DOHH2 (cell line): ENCODE measurements around the gene CHSY1.

Experiments used
- H3F3A ChIP-seq: fragments of 200-600 bp; sonication (generic), shearing (Covaris generic); 2 replicates; pipeline ENCODE4 v1.6.0; 2016; ENCODE audit warnings: antibody characterized with exemption, mild to moderate bottlenecking; ENCODE audit not compliant: control insufficient read depth, insufficient read depth
- H3K27ac ChIP-seq: fragments of 200-600 bp; sonication (generic); 2 replicates; pipeline ENCODE4 v1.5.1; 2014; ENCODE audit warnings: low read depth, mild to moderate bottlenecking, low read length, moderate library complexity
- H3K27me3 ChIP-seq: fragments of 200-600 bp; sonication (generic); 2 replicates; pipeline ENCODE4 v1.6.1; 2014; ENCODE audit warnings: mild to moderate bottlenecking, low read length, mixed read lengths; ENCODE audit not compliant: control insufficient read depth
- H3K36me3 ChIP-seq: fragments of 200-600 bp; sonication (generic); 2 replicates; pipeline ENCODE4 v1.6.1; 2014; ENCODE audit warnings: mild to moderate bottlenecking, low read length, moderate library complexity, mixed read lengths; ENCODE audit not compliant: control insufficient read depth
- H3K4me1 ChIP-seq: fragments of 200-600 bp; sonication (generic); 2 replicates; pipeline ENCODE4 v1.6.1; 2014; ENCODE audit warnings: mild to moderate bottlenecking, low read length, mixed read lengths; ENCODE audit not compliant: control insufficient read depth
- H3K4me2 ChIP-seq: fragments of 200-600 bp; sonication (generic); 2 replicates; pipeline ENCODE4 v1.6.0; 2014; ENCODE audit warnings: mild to moderate bottlenecking, low read length, moderate library complexity
- H3K4me3 ChIP-seq: fragments of 200-600 bp; sonication (generic); 2 replicates; pipeline ENCODE4 v1.5.1; 2014; ENCODE audit warnings: mild to moderate bottlenecking, low read length, mixed read lengths
- H3K79me2 ChIP-seq: fragments of 200-600 bp; sonication (generic); 2 replicates; pipeline ENCODE4 v1.6.1; 2014; ENCODE audit warnings: mild to moderate bottlenecking, low read length, mixed read lengths; ENCODE audit not compliant: control insufficient read depth
- H3K9me2 ChIP-seq: fragments of 200-600 bp; sonication (generic); replicated peaks from 2 replicates; pipeline ENCODE4 v1.6.1; 2014; ENCODE audit warnings: mild to moderate bottlenecking, low read length, mixed read lengths; ENCODE audit not compliant: control insufficient read depth
- H3K9me3 ChIP-seq: fragments of 200-600 bp; sonication (generic); 2 replicates; pipeline ENCODE4 v1.6.1; 2014; ENCODE audit warnings: antibody characterized with exemption, low read length, mixed read lengths; ENCODE audit not compliant: control insufficient read depth, insufficient read depth
- H4K20me1 ChIP-seq: fragments of 200-600 bp; sonication (generic); 2 replicates; pipeline ENCODE4 v1.6.0; 2014; ENCODE audit warnings: low read depth, mild to moderate bottlenecking, antibody characterized with exemption, low read length, moderate library complexity; ENCODE audit not compliant: control insufficient read depth, insufficient read depth
- EZH2phosphoT487 ChIP-seq: fragments of 200-600 bp; sonication (generic); IDR thresholded peaks from 2 replicates; pipeline ENCODE4 v1.6.1; 2017; ENCODE audit warnings: borderline replicate concordance, mild to moderate bottlenecking, antibody characterized with exemption, low read length, moderate library complexity, mixed read lengths
- TF ChIP-seq, protein P1 (sequence below): fragments of 200-600 bp; sonication (generic); IDR thresholded peaks from one replicate; pipeline ENCODE4 v1.5.1; 2014; ENCODE audit warnings: antibody characterized with exemption, mild to moderate bottlenecking, low read depth, low read length; ENCODE audit not compliant: poor library complexity, severe bottlenecking

Gene CHSY1

DNA sequence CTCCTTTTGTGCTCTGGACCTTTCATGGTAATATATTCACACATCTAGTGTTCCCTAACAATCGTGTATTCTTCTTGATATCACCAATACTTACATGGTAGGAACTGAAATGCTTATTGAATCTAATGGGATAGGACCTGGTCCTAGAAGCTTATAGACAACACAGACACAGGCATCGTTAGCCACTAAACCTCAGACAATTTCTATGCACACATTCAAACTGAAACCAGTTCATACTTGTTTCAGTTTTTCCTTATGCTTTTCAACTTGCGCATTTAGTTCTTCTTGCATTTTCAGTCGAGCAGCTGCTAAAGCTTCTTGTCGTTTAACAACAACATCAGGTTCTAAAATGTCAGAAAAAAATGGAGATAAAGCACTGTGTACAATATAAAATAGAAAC, 23.2 kb upstream of the CHSY1 start:
- H3K79me2 ChIP-seq, result peaks cover 16% of the 10 kb centered on the region
- no peaks in the 10 kb centered on the region for H3K9me3 ChIP-seq
- TF ChIP-seq, protein P1, sequence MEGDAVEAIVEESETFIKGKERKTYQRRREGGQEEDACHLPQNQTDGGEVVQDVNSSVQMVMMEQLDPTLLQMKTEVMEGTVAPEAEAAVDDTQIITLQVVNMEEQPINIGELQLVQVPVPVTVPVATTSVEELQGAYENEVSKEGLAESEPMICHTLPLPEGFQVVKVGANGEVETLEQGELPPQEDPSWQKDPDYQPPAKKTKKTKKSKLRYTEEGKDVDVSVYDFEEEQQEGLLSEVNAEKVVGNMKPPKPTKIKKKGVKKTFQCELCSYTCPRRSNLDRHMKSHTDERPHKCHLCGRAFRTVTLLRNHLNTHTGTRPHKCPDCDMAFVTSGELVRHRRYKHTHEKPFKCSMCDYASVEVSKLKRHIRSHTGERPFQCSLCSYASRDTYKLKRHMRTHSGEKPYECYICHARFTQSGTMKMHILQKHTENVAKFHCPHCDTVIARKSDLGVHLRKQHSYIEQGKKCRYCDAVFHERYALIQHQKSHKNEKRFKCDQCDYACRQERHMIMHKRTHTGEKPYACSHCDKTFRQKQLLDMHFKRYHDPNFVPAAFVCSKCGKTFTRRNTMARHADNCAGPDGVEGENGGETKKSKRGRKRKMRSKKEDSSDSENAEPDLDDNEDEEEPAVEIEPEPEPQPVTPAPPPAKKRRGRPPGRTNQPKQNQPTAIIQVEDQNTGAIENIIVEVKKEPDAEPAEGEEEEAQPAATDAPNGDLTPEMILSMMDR, result no peak
- no peak for TF ChIP-seq EZH2phosphoT487
- peaks cover 14% of the 10 kb centered on the region for H3K4me1 ChIP-seq
- H4K20me1 ChIP-seq, result no peaks in the 10 kb centered on the region
- H3K4me2 ChIP-seq, result no peak overlapping the region
- no peak overlapping the region for H3K4me3 ChIP-seq
- H3K36me3 ChIP-seq, result peaks cover 56% of the 10 kb centered on the region
- no peaks in the 10 kb centered on the region for H3K9me2 ChIP-seq
- H3K27ac ChIP-seq, result no peak overlapping the region
- peaks cover 19% of the 10 kb centered on the region for H3F3A ChIP-seq
- H3K27me3 ChIP-seq, result no peaks in the 10 kb centered on the region

DNA sequence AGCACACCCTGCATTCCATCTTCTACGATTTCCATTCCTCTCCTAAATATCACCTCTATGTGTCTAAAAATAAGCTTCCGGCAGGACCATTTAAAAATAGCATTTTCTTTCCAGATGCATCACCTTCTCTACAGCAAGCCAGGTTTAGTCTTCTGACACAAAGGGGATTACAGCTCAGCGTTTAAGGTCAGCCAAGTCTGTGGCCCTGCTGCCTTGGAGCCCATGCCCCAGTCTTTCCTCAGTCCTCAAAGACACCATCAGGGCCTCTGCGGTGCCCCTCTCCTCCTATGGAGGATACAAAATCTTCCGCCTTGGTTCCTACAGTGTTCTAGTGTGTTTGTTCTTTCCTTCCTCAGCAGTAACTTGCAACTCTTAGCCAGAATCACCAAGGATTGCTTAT, 21.7 kb upstream of the CHSY1 start:
- no peaks in the 10 kb centered on the region for H4K20me1 ChIP-seq
- TF ChIP-seq EZH2phosphoT487, result no peak
- TF ChIP-seq, protein P1, result no peak

DNA sequence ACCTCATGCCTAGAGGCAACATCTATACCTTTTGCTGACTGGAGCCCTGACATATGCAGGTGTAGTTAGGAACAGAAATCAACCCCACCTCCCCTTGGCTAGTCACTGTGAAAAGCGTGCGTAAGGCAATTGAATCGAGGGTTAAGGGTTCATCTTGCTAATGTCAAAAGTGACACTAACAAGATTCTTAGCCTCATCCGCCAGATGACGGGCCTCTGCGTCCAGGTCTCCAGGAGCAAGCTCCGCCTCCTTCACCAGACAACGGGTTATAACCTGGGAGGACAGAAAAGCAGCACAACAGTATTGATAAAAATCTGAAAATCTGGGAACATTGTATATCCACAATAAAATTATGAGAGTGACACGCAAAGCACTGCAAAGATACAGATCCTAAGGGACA, 20.7 kb upstream of the CHSY1 start:
- no peak overlapping the region for H3K4me3 ChIP-seq
- no peaks in the 10 kb centered on the region for H3K9me2 ChIP-seq
- H3K4me1 ChIP-seq, result peaks cover 8% of the 10 kb centered on the region
- H3K79me2 ChIP-seq, result peaks cover 16% of the 10 kb centered on the region
- H3K9me3 ChIP-seq, result no peaks in the 10 kb centered on the region
- H3K4me2 ChIP-seq, result no peak overlapping the region
- TF ChIP-seq EZH2phosphoT487, result no peak
- TF ChIP-seq, protein P1, result no peak
- H3K27me3 ChIP-seq, result no peaks in the 10 kb centered on the region
- H3K27ac ChIP-seq, result no peak overlapping the region
- no peaks in the 10 kb centered on the region; the same call in 1 of the 2 replicates for H3F3A ChIP-seq
- peaks cover 54% of the 10 kb centered on the region for H3K36me3 ChIP-seq
- H4K20me1 ChIP-seq, result no peaks in the 10 kb centered on the region

More for the DNA sequence above, 21.7 kb upstream of the CHSY1 start:
- H3K4me1 ChIP-seq, result peaks cover 14% of the 10 kb centered on the region
- H3K79me2 ChIP-seq, result peaks cover 16% of the 10 kb centered on the region
- no peak overlapping the region for H3K27ac ChIP-seq
- peaks cover 9% of the 10 kb centered on the region for H3F3A ChIP-seq
- peaks cover 54% of the 10 kb centered on the region for H3K36me3 ChIP-seq
- no peak overlapping the region for H3K4me2 ChIP-seq
- H3K27me3 ChIP-seq, result no peaks in the 10 kb centered on the region
- no peaks in the 10 kb centered on the region for H3K9me2 ChIP-seq
- H3K9me3 ChIP-seq, result no peaks in the 10 kb centered on the region
- H3K4me3 ChIP-seq, result no peak overlapping the region
